HG03565 (cell line): ENCODE measurements around the gene FAM184B.

Experiments
- ATAC-seq: cut with Tn5 transposase; IDR thresholded peaks from one replicate; pipeline ENCODE4 v1.9.1; 2021; ENCODE audit warnings: mild to moderate bottlenecking, moderate library complexity; ENCODE audit not compliant: unreplicated experiment

Gene FAM184B

GRCh38 chr4:17642398-17642783 lies 139.0 kb downstream of the FAM184B start:
- ATAC-seq, result no peak

- no peak for ATAC-seq
Measured at GRCh38 chr4:17639136-17639535, 142.3 kb downstream of the FAM184B start.

GRCh38 chr4:17636696-17637622 lies 144.5 kb downstream of the FAM184B start:
- peak; percentile 92 for ATAC-seq

- no peak for ATAC-seq
Measured at GRCh38 chr4:17636341-17636695, 145.1 kb downstream of the FAM184B start.

- no peak for ATAC-seq
Measured at GRCh38 chr4:17635056-17635455, 146.4 kb downstream of the FAM184B start.

- no peak for ATAC-seq
Measured at GRCh38 chr4:17633600-17633999, 147.8 kb downstream of the FAM184B start.

- ATAC-seq, result no peak
Measured at GRCh38 chr4:17630228-17630627, 151.2 kb downstream of the FAM184B start.

- no peak for ATAC-seq
Measured at GRCh38 chr4:17624821-17625220, 156.6 kb downstream of the FAM184B start.

- no peak for ATAC-seq
Measured at GRCh38 chr4:17623451-17624001, 157.9 kb downstream of the FAM184B start.

GRCh38 chr4:17619416-17620105 lies 161.9 kb downstream of the FAM184B start:
- ATAC-seq, result no peak

GRCh38 chr4:17618926-17619325 lies 162.5 kb downstream of the FAM184B start:
- ATAC-seq, result no peak

- ATAC-seq, result no peak
Measured at GRCh38 chr4:17616283-17616682, 165.1 kb downstream of the FAM184B start.

- ATAC-seq, result peak; percentile 91
Measured at GRCh38 chr4:17614416-17615299, 166.8 kb downstream of the FAM184B start, which contains the start of gene MED28. Gene MED28, plus strand, starts transcription at chr4:17614641. Its CDS starts 14 bp downstream, at chr4:17614655.

GRCh38 chr4:17613761-17614415 lies 167.5 kb downstream of the FAM184B start:
- ATAC-seq, result peak; percentile 34

GRCh38 chr4:17605236-17605635 lies 176.2 kb downstream of the FAM184B start:
- ATAC-seq, result no peak

- no peak for ATAC-seq
Measured at GRCh38 chr4:17599826-17600225, 181.6 kb downstream of the FAM184B start.

GRCh38 chr4:17597517-17597916 lies 183.9 kb downstream of the FAM184B start:
- ATAC-seq, result no peak

- ATAC-seq, result peak; percentile 79
Measured at GRCh38 chr4:17595471-17596005, 185.9 kb downstream of the FAM184B start.

- ATAC-seq, result no peak
Measured at GRCh38 chr4:17589355-17589754, 192.1 kb downstream of the FAM184B start.
